Measurements from ENCODE around the gene CHST3. TPM values are rescaled to one million over a fixed set of nuclear protein-coding genes. Genes with fewer than 3 reads are reported as not detected.

The CHST3 gene
- total RNA-seq, 1 experiment from 2014 or later = 6.1 TPM

DNA sequence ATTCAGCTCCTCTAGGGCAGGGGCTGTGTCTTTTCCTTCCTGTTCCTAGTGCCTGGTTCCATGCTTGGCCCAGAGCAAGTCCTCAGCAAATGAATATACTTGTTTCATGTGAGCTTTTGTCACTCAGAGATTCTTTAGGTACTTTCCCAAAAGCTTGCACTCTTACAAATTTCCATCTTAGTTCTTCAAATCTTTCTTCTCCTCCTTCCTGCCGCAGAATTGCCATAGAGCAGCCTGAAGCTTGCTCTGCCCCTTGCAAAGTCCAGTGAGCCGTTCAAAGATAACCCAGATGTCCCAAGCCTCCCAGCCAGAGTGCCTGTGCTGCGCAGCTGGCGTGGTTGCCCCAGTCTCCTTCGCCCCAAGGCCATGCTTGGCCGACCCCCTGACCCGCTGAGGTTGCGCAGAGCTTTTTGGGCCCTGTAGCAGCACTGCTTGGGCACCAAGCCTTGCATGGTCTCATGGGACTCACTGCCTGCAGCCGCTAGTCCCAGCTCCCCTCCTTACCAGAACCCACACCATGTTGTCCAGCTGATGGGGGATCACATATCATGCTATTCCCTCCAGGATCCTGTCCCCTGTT is 20.7 kb downstream of the CHST3 start:
- no peak overlapping the region for H3K27ac ChIP-seq (ENCODE audit: insufficient read length, low read depth, low read length)
- H4K8ac ChIP-seq (replicated peaks; ENCODE audit: insufficient read length, low read depth, low read length) = no peak overlapping the region
- H3T11ph ChIP-seq (ENCODE audit: low read length) = no peak overlapping the region
- H2AK5ac ChIP-seq (ENCODE audit: insufficient read length, low read length) = no peak overlapping the region
- H4K5ac ChIP-seq (ENCODE audit: insufficient read length, low read depth, low read length) = no peak overlapping the region
- H3K4me1 ChIP-seq (ENCODE audit: insufficient read depth, low read length) = no peaks in the 10 kb centered on the region; the same call in 1 of the 2 replicates
- Mint-ChIP-seq H3K4me3 (no peak overlapping the region), H3K9me3 (peaks cover 5 to 9% of the 10 kb centered on the region in 2 experiments), H3K36me3 (ENCODE audit: insufficient read depth in 1 of 3, low read depth in 3 of 3) (peaks cover 12 to 16% (median 14%) of the 10 kb centered on the region in 3 experiments; a peak in 6 of 7 replicates), H3K27me3 (ENCODE audit: low read depth) (no peaks in the 10 kb centered on the region; the same call in 1 of the 2 replicates), H3K27ac (peak overlapping the region in 1 of 3 experiments; percentile 29; a peak in 1 of 7 replicates), H3K4me1 (peaks cover 8 to 15% of the 10 kb centered on the region in 2 experiments; a peak in 3 of 4 replicates)
- no peak for TF ChIP-seq CTCF (conservative IDR thresholded peaks at IDR 0.05)
- peak overlapping the region; percentile 20 for H3K14ac ChIP-seq (ENCODE audit: insufficient read depth, low read length)
- no peaks in the 10 kb centered on the region for H4K20me1 ChIP-seq (ENCODE audit: control insufficient read depth, insufficient read depth, insufficient read length)
- no peaks in the 10 kb centered on the region for H3K23me2 ChIP-seq (ENCODE audit: insufficient read length, low read depth, low read length, poor library complexity, severe bottlenecking)
- DNase-seq = no peak
- no CpG with 5 or more reads among the region's 9 CpGs for WGBS (ENCODE audit: extremely low coverage, insufficient read length, low lambda C conversion rate)
- H3K18ac ChIP-seq (ENCODE audit: insufficient read length, low read depth, low read length) = no peak overlapping the region
- no peak overlapping the region for H2BK15ac ChIP-seq (ENCODE audit: low read depth, low read length)
- H4K91ac ChIP-seq (ENCODE audit: insufficient read length, low read depth, low read length) = no peak overlapping the region
- H2AFZ ChIP-seq (ENCODE audit: low read length) = no peak overlapping the region
- no peak overlapping the region for H2BK120ac ChIP-seq (ENCODE audit: low read depth, low read length, poor library complexity, severe bottlenecking)
- H2BK12ac ChIP-seq (ENCODE audit: insufficient read length, low read depth, low read length) = no peak overlapping the region
- no peaks in the 10 kb centered on the region for H3K79me1 ChIP-seq (ENCODE audit: insufficient read depth, low read depth, low read length, poor library complexity, severe bottlenecking)
- H3K9ac ChIP-seq (ENCODE audit: extremely low read depth, insufficient read length, low read length) = no peak overlapping the region
- H3K4ac ChIP-seq (ENCODE audit: low read depth, low read length) = no peak overlapping the region; the same call in 1 of the 2 replicates
- H2BK5ac ChIP-seq (ENCODE audit: insufficient read length, low read length) = no peak overlapping the region
- H3K23ac ChIP-seq (ENCODE audit: insufficient read length, low read depth, low read length) = no peak overlapping the region
- H3K4me2 ChIP-seq (ENCODE audit: insufficient read depth, insufficient read length, low read length) = no peak overlapping the region
- no peak overlapping the region for H3K56ac ChIP-seq (ENCODE audit: insufficient read length, low read depth, low read length)
- H3K9me3 ChIP-seq (ENCODE audit: control insufficient read depth, low read depth, low read length) = no peaks in the 10 kb centered on the region
- H2BK20ac ChIP-seq (ENCODE audit: low read depth, low read length, poor library complexity, severe bottlenecking) = no peak overlapping the region
- H3K79me2 ChIP-seq (ENCODE audit: insufficient read depth, low read length) = no peaks in the 10 kb centered on the region
- H3K27me3 ChIP-seq (ENCODE audit: insufficient read depth, low read length) = no peaks in the 10 kb centered on the region

Measured in H9 (cell line).